H1 (cell line): Measurements from ENCODE around the gene APAF1. TPM values are rescaled to one million over a fixed set of nuclear protein-coding genes. Genes with fewer than 3 reads are reported as not detected.

Experiments used
- CTCF ChIA-PET: fragments of 300-600 bp; sonication (Branson Sonifier 250); formaldehyde crosslinking; loops from one replicate; lab custom pipeline; 2021; ENCODE audit not compliant: partially characterized antibody; lab: Charles Lee
- POLR2A ChIA-PET: fragments of 300-600 bp; sonication (Branson Sonifier 250); formaldehyde crosslinking; loops from one replicate; lab custom pipeline; 2021; ENCODE audit warnings: inconsistent platforms; ENCODE audit not compliant: partially characterized antibody; lab: Charles Lee
- DNase-seq, 2 experiments: peaks; one replicate each; pipeline versions ENCODE4 v3.0.0 to v3.0.0-alpha.2; 2010 to 2022; ENCODE audit warnings: low spot score in 2 of 2, low read depth in 1 of 2, mixed read lengths in 1 of 2
- FAIRE-seq: peaks from 2 replicates; lab custom pipeline; 2011; peaks lifted over from hg19 to GRCh38; lab: Jason Lieb, UNC
- H2AFZ ChIP-seq: 2 replicates; pipeline ENCODE4 v1.8.1; 2012; ENCODE audit warnings: low read length, inconsistent platforms
- H2AK5ac ChIP-seq: 2 replicates; pipeline ENCODE4 v1.6.1; 2013; ENCODE audit warnings: low read depth, low read length
- H2BK120ac ChIP-seq: replicated peaks from 2 replicates; pipeline ENCODE3; 2013; ENCODE audit warnings: low read depth, low read length, inconsistent platforms
- H2BK12ac ChIP-seq: 2 replicates; pipeline ENCODE4 v1.6.1; 2013; ENCODE audit warnings: low read depth, low read length
- H2BK15ac ChIP-seq: 2 replicates; pipeline ENCODE4 v1.6.1; 2013; ENCODE audit warnings: low read length
- H2BK20ac ChIP-seq: 2 replicates; pipeline ENCODE4 v1.6.1; 2013; ENCODE audit warnings: low read length
- H2BK5ac ChIP-seq: 2 replicates; pipeline ENCODE4 v1.6.1; 2013; ENCODE audit warnings: low read depth, low read length
- H3K14ac ChIP-seq: 2 replicates; pipeline ENCODE4 v1.6.1; 2013; ENCODE audit warnings: inconsistent platforms; ENCODE audit not compliant: insufficient read length
- H3K18ac ChIP-seq: 2 replicates; pipeline ENCODE4 v1.6.1; 2013; ENCODE audit warnings: low read length; ENCODE audit errors: extremely low read depth
- H3K23ac ChIP-seq: 2 replicates; pipeline ENCODE4 v1.6.1; 2013; ENCODE audit warnings: inconsistent platforms; ENCODE audit not compliant: insufficient read length
- H3K23me2 ChIP-seq: 2 replicates; pipeline ENCODE4 v1.6.1; 2013; ENCODE audit warnings: low read depth, low read length
- H3K27ac ChIP-seq: 2 replicates; pipeline ENCODE4 v1.6.1; 2011; ENCODE audit warnings: low read depth, low read length, inconsistent platforms
- H3K27me3 ChIP-seq, 4 experiments: replicated peaks in 1 of 4; 1 replicate in 1 of 4; 2 replicates in 3 of 4; pipeline versions ENCODE4 v1.6.1 to v1.8.1; 2011 to 2013; ENCODE audit warnings: low read length in 3 of 4, mild to moderate bottlenecking in 3 of 4, inconsistent platforms in 2 of 4, mixed read lengths in 2 of 4, moderate library complexity in 1 of 4; ENCODE audit not compliant: control insufficient read depth in 3 of 4, insufficient read depth in 3 of 4; ENCODE audit errors: extremely low read depth in 1 of 4
- H3K36me3 ChIP-seq, 4 experiments: 2 replicates each; pipeline versions ENCODE4 v1.6.1 to v1.8.1; 2011 to 2013; ENCODE audit warnings: mild to moderate bottlenecking in 4 of 4, low read length in 3 of 4, moderate library complexity in 2 of 4, control low read depth in 1 of 4, inconsistent platforms in 1 of 4; ENCODE audit not compliant: insufficient read depth in 4 of 4, control insufficient read depth in 2 of 4
- H3K4ac ChIP-seq: replicated peaks from 2 replicates; pipeline ENCODE3; 2013; ENCODE audit warnings: low read length, low read depth, mixed read lengths, inconsistent platforms; ENCODE audit not compliant: insufficient read length
- H3K4me1 ChIP-seq, 4 experiments: replicated peaks in 1 of 4; 1 replicate in 1 of 4; 2 replicates in 3 of 4; pipeline versions ENCODE4 v1.6.1 to v1.8.1; 2011 to 2013; ENCODE audit warnings: low read length in 3 of 4, inconsistent platforms in 2 of 4, mixed read lengths in 1 of 4; ENCODE audit not compliant: insufficient read depth in 4 of 4, control insufficient read depth in 3 of 4
- H3K4me2 ChIP-seq, 2 experiments: 2 replicates each; pipeline versions ENCODE4 v1.6.1 to v1.8.1; 2011 to 2013; ENCODE audit warnings: low read depth in 2 of 2, low read length in 2 of 2, control low read depth in 1 of 2, inconsistent platforms in 1 of 2, mild to moderate bottlenecking in 1 of 2; ENCODE audit not compliant: insufficient read depth in 1 of 2
- H3K4me3 ChIP-seq, 4 experiments: fragments of 200-600, 300-600 bp in 1 of 4; sonication (generic), shearing (Covaris generic), sonication (Bioruptor Twin) in 1 of 4; 2 replicates each; pipeline versions ENCODE4 v1.5.1 to v1.8.1; 2011 to 2016; ENCODE audit warnings: low read length in 4 of 4, low read depth in 3 of 4, control low read depth in 2 of 4, inconsistent platforms in 2 of 4, mild to moderate bottlenecking in 2 of 4, mixed read lengths in 1 of 4, moderate library complexity in 1 of 4; ENCODE audit not compliant: insufficient read depth in 2 of 4; ENCODE audit errors: extremely low read depth in 1 of 4
- H3K56ac ChIP-seq: replicated peaks from 2 replicates; pipeline ENCODE3; 2013; ENCODE audit warnings: low read depth, mild to moderate bottlenecking, mixed read lengths, low read length, inconsistent platforms; ENCODE audit not compliant: insufficient read length
- H3K79me1 ChIP-seq: 2 replicates; pipeline ENCODE4 v1.6.1; 2013; ENCODE audit warnings: low read depth, low read length, control low read depth
- H3K79me2 ChIP-seq, 2 experiments: 2 replicates each; pipeline versions ENCODE4 v1.6.1 to v1.8.1; 2012 to 2013; ENCODE audit warnings: low read length in 2 of 2, mild to moderate bottlenecking in 2 of 2, inconsistent platforms in 1 of 2; ENCODE audit not compliant: insufficient read depth in 2 of 2, control insufficient read depth in 1 of 2
- H3K9ac ChIP-seq, 4 experiments: replicated peaks in 1 of 4; 1 replicate in 1 of 4; 2 replicates in 3 of 4; pipeline versions ENCODE4 v1.6.1 to v1.8.1; 2011 to 2013; ENCODE audit warnings: low read depth in 3 of 4, low read length in 3 of 4, control low read depth in 2 of 4, mild to moderate bottlenecking in 2 of 4, moderate library complexity in 2 of 4, inconsistent platforms in 1 of 4; ENCODE audit errors: extremely low read depth in 1 of 4
- H3K9me3 ChIP-seq, 2 experiments: 2 replicates each; pipeline versions ENCODE4 v1.6.1 to v1.8.1; 2012 to 2013; ENCODE audit warnings: mild to moderate bottlenecking in 2 of 2, moderate library complexity in 2 of 2, control low read depth in 1 of 2, inconsistent platforms in 1 of 2, low read depth in 1 of 2, low read length in 1 of 2, mixed read lengths in 1 of 2; ENCODE audit not compliant: insufficient read depth in 2 of 2
- H4K20me1 ChIP-seq, 2 experiments: replicated peaks in 1 of 2; 2 replicates each; pipeline versions ENCODE3 to v1.8.1; 2011 to 2013; ENCODE audit warnings: inconsistent platforms in 2 of 2, low read length in 2 of 2, mild to moderate bottlenecking in 1 of 2; ENCODE audit not compliant: insufficient read depth in 2 of 2, control insufficient read depth in 1 of 2
- H4K5ac ChIP-seq: 2 replicates; pipeline ENCODE4 v1.6.1; 2013; ENCODE audit warnings: low read length, low read depth, mixed read lengths, inconsistent platforms; ENCODE audit not compliant: insufficient read length
- H4K8ac ChIP-seq: 2 replicates; pipeline ENCODE4 v1.8.0; 2013; ENCODE audit warnings: mild to moderate bottlenecking, moderate library complexity, low read length, inconsistent platforms; ENCODE audit not compliant: insufficient read depth; ENCODE audit errors: extremely low read depth
- H4K91ac ChIP-seq: replicated peaks from 2 replicates; pipeline ENCODE3; 2013; ENCODE audit warnings: low read length, mixed read lengths, inconsistent platforms; ENCODE audit not compliant: insufficient read length
- CBX8 ChIP-seq: fragments of 300-800, 300-1000 bp; sonication (generic); IDR thresholded peaks from 2 replicates; pipeline ENCODE4 v1.7.1; 2016; ENCODE audit warnings: low read depth, low read length, borderline replicate concordance
- EP300 ChIP-seq, 2 experiments: IDR thresholded peaks; 1 replicate in 1 of 2; 2 replicates in 1 of 2; pipeline ENCODE4 v1.6.1; 2011 to 2012; ENCODE audit warnings: low read depth in 2 of 2, low read length in 2 of 2, mild to moderate bottlenecking in 2 of 2, borderline replicate concordance in 1 of 2, inconsistent platforms in 1 of 2, moderate library complexity in 1 of 2
- FOSL1 ChIP-seq: IDR thresholded peaks from 2 replicates; pipeline ENCODE4 v1.6.1; 2011; ENCODE audit warnings: mild to moderate bottlenecking, low read depth, low read length, moderate library complexity; ENCODE audit not compliant: insufficient read depth
- JUN ChIP-seq: IDR thresholded peaks from 2 replicates; pipeline ENCODE4 v1.6.1; 2011; ENCODE audit warnings: low read depth, mild to moderate bottlenecking, improper control_type of control experiment, low read length
- KDM1A ChIP-seq: fragments of 200-600, 300-600 bp; sonication (generic); IDR thresholded peaks from 2 replicates; pipeline ENCODE4 v1.7.1; 2016; ENCODE audit warnings: mild to moderate bottlenecking, low read length, borderline replicate concordance
- KDM4A ChIP-seq: IDR thresholded peaks from one replicate; pipeline ENCODE4 v1.7.1; 2012; ENCODE audit warnings: low read depth, mild to moderate bottlenecking, moderate library complexity, low read length, inconsistent platforms; ENCODE audit not compliant: severe bottlenecking
- NANOG ChIP-seq: IDR thresholded peaks from 2 replicates; pipeline ENCODE4 v1.6.1; 2011; ENCODE audit warnings: low read length, low read depth, mild to moderate bottlenecking, inconsistent platforms; ENCODE audit not compliant: insufficient read depth, poor library complexity, severe bottlenecking
- POLR2A ChIP-seq, 2 experiments: IDR thresholded peaks; 1 replicate in 1 of 2; 2 replicates in 1 of 2; pipeline ENCODE4 v1.6.1; 2011; ENCODE audit warnings: low read depth in 2 of 2, low read length in 2 of 2, mild to moderate bottlenecking in 2 of 2; ENCODE audit errors: control extremely low read depth in 1 of 2
- POU5F1 ChIP-seq: IDR thresholded peaks from 2 replicates; pipeline ENCODE4 v1.6.1; 2011; ENCODE audit warnings: low read depth, mild to moderate bottlenecking, low read length, moderate library complexity
- TEAD4 ChIP-seq: IDR thresholded peaks from 2 replicates; pipeline ENCODE4 v1.6.1; 2012; ENCODE audit warnings: low read depth, low read length, inconsistent platforms, mixed read lengths
- WGBS, 2 experiments: shearing (Covaris generic) in 1 of 2; methylation state at CpG; one replicate each; pipeline versions ENCODE4 v1.1.6 to v1.1.7; 2013 to 2015; ENCODE audit warnings: low lambda C conversion rate in 2 of 2, mixed read lengths in 2 of 2, inconsistent platforms in 1 of 2, low coverage in 1 of 2, missing lambda C conversion rate in 1 of 2; ENCODE audit not compliant: insufficient replicate concordance in 2 of 2, insufficient coverage in 1 of 2, insufficient read length in 1 of 2; ENCODE audit errors: extremely low coverage in 1 of 2, missing lambda C conversion rate in 1 of 2; 5-methylcytosine and 5-hydroxymethylcytosine counted together
- polyA plus RNA-seq, 7 experiments: library from polyadenylated mRNA; depleted of rRNA in 3 of 7; stranded (reverse) in 5 of 7; unstranded in 2 of 7; fragments of >200 nt in 5 of 7; fragments of 200-250 nt in 2 of 7; gene quantifications; 1 replicate in 5 of 7; 2 replicates in 1 of 7; 4 replicates in 1 of 7; pipeline versions ENCODE4 v1.2.1 to v1.2.3, GENCODE V29; 2011 to 2013; ENCODE audit warnings: missing spikeins in 2 of 7, mixed read lengths in 2 of 7
- total RNA-seq: library from RNA; stranded (reverse); fragmentation: NEBNext Ultra II Directional; extraction: Animal tissue kit (Norgen Biotek cat#: 25700); gene quantifications from 2 replicates; pipeline ENCODE4 v1.2.1, GENCODE V29; 2021
- TF ChIP-seq, protein P1 (sequence below): IDR thresholded peaks from 2 replicates; pipeline ENCODE4 v1.6.1; 2011; ENCODE audit warnings: low read depth, mild to moderate bottlenecking, low read length; ENCODE audit not compliant: insufficient read depth

Gene APAF1
- total and polyA plus RNA-seq, 2 of the 8 experiments (the other 6 are each of a cell fraction or from before 2014, with no cell fraction given): 4.7 to 22.6 TPM

- Histone ChIP-seq H4K20me1 (no peaks in the 10 kb centered on the region), H3K4me1 (no peaks in the 10 kb centered on the region), H2BK20ac (no peak overlapping the region), H3K9me3 (no peaks in the 10 kb centered on the region), H3K36me3 (peaks cover 0 to 11% (median 1%) of the 10 kb centered on the region in 4 experiments; a peak in 4 of 8 replicates), H4K8ac (no peak overlapping the region), H3K79me2 (no peaks in the 10 kb centered on the region), H3K4me2 (no peak overlapping the region), H3K23me2 (no peaks in the 10 kb centered on the region), H2AFZ (no peak overlapping the region), H3K27me3 (no peaks in the 10 kb centered on the region), H2BK120ac (no peak overlapping the region), H4K5ac (no peak overlapping the region), H2AK5ac (no peak overlapping the region), H3K27ac (no peak overlapping the region), H2BK12ac (no peak overlapping the region), H3K4me3 (no peak overlapping the region), H2BK15ac (no peak overlapping the region), H3K4ac (no peak overlapping the region), H3K14ac (no peak overlapping the region), H4K91ac (no peak overlapping the region), H2BK5ac (no peak overlapping the region), H3K9ac (no peak overlapping the region), H3K18ac (no peak overlapping the region), H3K23ac (no peak overlapping the region), H3K79me1 (no peaks in the 10 kb centered on the region), H3K56ac (no peak overlapping the region)
- 82 to 100% methylated on average over 1 to 6 of the region's 6 CpGs for WGBS, 2 experiments
- DNase-seq (no peak), FAIRE-seq (no peak)
- ChIA-PET CTCF (interaction anchor here (0.6 to 6.4 kb wide), 5 partner anchors 8 to 279 kb away, joined by 3 to 57 read pairs (median 4); no protein-coding TSS in a partner anchor), POLR2A (no interaction called here)
- no peak for TF ChIP-seq FOSL1
- TF ChIP-seq, protein P1, sequence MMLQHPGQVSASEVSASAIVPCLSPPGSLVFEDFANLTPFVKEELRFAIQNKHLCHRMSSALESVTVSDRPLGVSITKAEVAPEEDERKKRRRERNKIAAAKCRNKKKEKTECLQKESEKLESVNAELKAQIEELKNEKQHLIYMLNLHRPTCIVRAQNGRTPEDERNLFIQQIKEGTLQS: no peak
- no peak for TF ChIP-seq JUN
- no peak for TF ChIP-seq TEAD4
- no peak for TF ChIP-seq CBX8
- no peak for TF ChIP-seq KDM1A
- no peak for TF ChIP-seq POU5F1
- TF ChIP-seq POLR2A (IDR thresholded peaks at IDR 0.05; ENCODE audit: control extremely low read depth in 1 of 2, low read depth in 2 of 2, low read length in 2 of 2): no peak
- TF ChIP-seq EP300 (IDR thresholded peaks at IDR 0.05; ENCODE audit: borderline replicate concordance in 1 of 2, low read depth in 2 of 2, low read length in 2 of 2): no peak
- no peak for TF ChIP-seq NANOG
- no peak for TF ChIP-seq KDM4A
Measured at GRCh38 chr12:98719515-98720504, 74.7 kb downstream of the APAF1 start.
